ENCODE measurements around the gene RAPGEF5. TPM values are rescaled to one million over a fixed set of nuclear protein-coding genes. Genes with fewer than 3 reads are reported as not detected.

The RAPGEF5 gene, protein sequence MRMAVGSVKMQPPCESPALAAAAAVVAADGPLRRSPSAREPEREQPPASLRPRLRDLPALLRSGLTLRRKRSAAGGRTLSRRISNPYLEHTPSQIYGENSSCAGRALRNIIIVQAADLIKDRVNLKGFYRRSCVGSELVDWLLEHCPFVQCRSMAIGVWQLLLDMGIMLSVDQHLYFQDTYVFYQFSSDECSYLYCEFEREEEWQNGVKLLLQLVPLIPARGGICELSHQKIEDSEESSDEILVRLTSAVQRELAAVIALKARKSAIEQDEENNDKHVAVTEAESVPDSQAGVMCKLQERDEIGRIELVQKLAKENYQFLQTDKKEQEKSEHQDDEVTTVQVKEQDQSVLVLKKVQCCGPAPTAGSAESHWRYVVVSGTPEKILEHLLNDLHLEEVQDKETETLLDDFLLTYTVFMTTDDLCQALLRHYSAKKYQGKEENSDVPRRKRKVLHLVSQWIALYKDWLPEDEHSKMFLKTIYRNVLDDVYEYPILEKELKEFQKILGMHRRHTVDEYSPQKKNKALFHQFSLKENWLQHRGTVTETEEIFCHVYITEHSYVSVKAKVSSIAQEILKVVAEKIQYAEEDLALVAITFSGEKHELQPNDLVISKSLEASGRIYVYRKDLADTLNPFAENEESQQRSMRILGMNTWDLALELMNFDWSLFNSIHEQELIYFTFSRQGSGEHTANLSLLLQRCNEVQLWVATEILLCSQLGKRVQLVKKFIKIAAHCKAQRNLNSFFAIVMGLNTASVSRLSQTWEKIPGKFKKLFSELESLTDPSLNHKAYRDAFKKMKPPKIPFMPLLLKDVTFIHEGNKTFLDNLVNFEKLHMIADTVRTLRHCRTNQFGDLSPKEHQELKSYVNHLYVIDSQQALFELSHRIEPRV
- total RNA-seq: 1.5 and 3.3 TPM in 2 replicates

GRCh38 chr7:22356701-22357310 lies at the start of gene RAPGEF5:
TSS of gene RAPGEF5 (minus strand) at chr7:22357154. CDS start at chr7:22357060, 94 bp downstream.

Other genes starting within 250 kb of the RAPGEF5 start
- gene STEAP1B, start 143.0 kb upstream of the RAPGEF5 start, total RNA-seq: 0.63 and 0.70 TPM in 2 replicates